Aorta (tissue), 5 donors: ENCODE results near the gene OR14J1. TPM values are rescaled to one million over a fixed set of nuclear protein-coding genes. Genes with fewer than 3 reads are reported as not detected.
"Not testable (repeated sequence)": the region's sequence is repeated elsewhere in the genome, so short reads cannot be mapped to it uniquely, and the experiment has no call there.

Experiments
- ATAC-seq: fragments of 200-7000 bp; cut with Tn5 transposase; one replicate; pipeline ENCODE4 v1.9.1; 2022; ENCODE audit warnings: moderate library complexity; ENCODE audit not compliant: low FRiP score
- DNase-seq, 2 donors: peaks; one replicate each; pipeline ENCODE4 v3.0.0-alpha.2; 2020
- H3K27ac ChIP-seq, 2 donors: one replicate each; pipeline ENCODE4 v1.5.1; 2013; ENCODE audit warnings: low read length in 2 of 2, mild to moderate bottlenecking in 2 of 2, moderate library complexity in 2 of 2, control low read depth in 1 of 2, inconsistent platforms in 1 of 2, low read depth in 1 of 2
- H3K27me3 ChIP-seq, 2 donors: one replicate each; pipeline ENCODE4 v1.6.1; 2013; ENCODE audit warnings: control low read depth in 1 of 2, low read length in 1 of 2, mild to moderate bottlenecking in 1 of 2, moderate library complexity in 1 of 2; ENCODE audit not compliant: insufficient read depth in 2 of 2, control insufficient read depth in 1 of 2
- H3K36me3 ChIP-seq, 2 donors: one replicate each; pipeline ENCODE4 v1.6.1; 2013; ENCODE audit warnings: control low read depth in 1 of 2, low read length in 1 of 2, mild to moderate bottlenecking in 1 of 2; ENCODE audit not compliant: insufficient read depth in 2 of 2, control insufficient read depth in 1 of 2
- H3K4me1 ChIP-seq, 2 donors: one replicate each; pipeline ENCODE4 v1.6.1; 2013; ENCODE audit warnings: low read length in 2 of 2, control low read depth in 1 of 2, mild to moderate bottlenecking in 1 of 2, moderate library complexity in 1 of 2; ENCODE audit not compliant: insufficient read depth in 2 of 2, control insufficient read depth in 1 of 2
- H3K4me3 ChIP-seq, 2 donors: one replicate each; pipeline ENCODE4 v1.5.1; 2013; ENCODE audit warnings: low read length in 2 of 2, control low read depth in 1 of 2, mild to moderate bottlenecking in 1 of 2
- H3K9me3 ChIP-seq: one replicate; pipeline ENCODE4 v1.6.1; 2013; ENCODE audit warnings: mild to moderate bottlenecking, low read length; ENCODE audit not compliant: control insufficient read depth
- WGBS, 2 donors: extraction: QIAGEN DNeasy Blood & Tissue Kit; methylation state at CpG; one replicate each; pipeline ENCODE4 v1.1.7; 2013; 5-methylcytosine and 5-hydroxymethylcytosine counted together
- intact Hi-C, 2 donors: fragments of 100-400 bp; cut with DNase I; formaldehyde crosslinking; loops; one replicate each; pipeline versions ENCODE4 v1.14.2 to v1.15.0; 2022
- polyA plus RNA-seq, 2 donors: library from polyadenylated mRNA; stranded (reverse); fragments of 200-250 nt; gene quantifications; one replicate each; pipeline ENCODE4 v1.2.3, GENCODE V29; 2013
- total RNA-seq, 2 donors: library from RNA; stranded (reverse); fragmentation: NEBNext Ultra II Directional; extraction: Animal tissue kit (Norgen Biotek cat#: 25700); gene quantifications; one replicate each; pipeline ENCODE4 v1.2.1, GENCODE V29; 2021
- donor health status: healthy with polysubstance abuse.
- donor health status: Bipolar disorder and iron deficiency.
- donor health status: DM: no; HTN: no; CAD: no.
- donor health status: DM: no; HTN: no; CAD: no.
- donor health status: DM: yes; HTN: yes; CAD: no.

The OR14J1 gene
- total and polyA plus RNA-seq, 4 donors: not detected

DNA sequence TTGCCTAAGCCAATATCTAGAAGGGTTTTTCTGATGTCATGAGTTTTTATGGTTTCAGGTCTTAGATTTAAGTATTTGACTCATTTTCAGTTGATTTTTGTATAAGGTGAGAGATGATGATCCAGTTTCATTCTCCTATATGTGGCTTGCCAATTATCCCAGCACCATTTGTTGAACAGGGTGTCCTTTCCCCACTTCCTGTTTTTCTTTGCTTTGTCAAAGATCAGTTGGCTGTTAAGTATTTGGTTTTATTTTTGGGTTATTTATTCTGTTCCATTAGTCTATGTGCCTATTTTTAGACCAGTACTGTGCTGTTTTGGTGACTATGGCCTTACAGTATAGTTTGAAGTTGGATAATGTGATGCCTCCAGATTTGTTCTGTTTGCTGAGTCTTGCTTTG lies 21.8 kb downstream of the OR14J1 start:
- intact Hi-C loops, DNase-seq, H3K4me3 ChIP-seq: not testable (repeated sequence)

DNA sequence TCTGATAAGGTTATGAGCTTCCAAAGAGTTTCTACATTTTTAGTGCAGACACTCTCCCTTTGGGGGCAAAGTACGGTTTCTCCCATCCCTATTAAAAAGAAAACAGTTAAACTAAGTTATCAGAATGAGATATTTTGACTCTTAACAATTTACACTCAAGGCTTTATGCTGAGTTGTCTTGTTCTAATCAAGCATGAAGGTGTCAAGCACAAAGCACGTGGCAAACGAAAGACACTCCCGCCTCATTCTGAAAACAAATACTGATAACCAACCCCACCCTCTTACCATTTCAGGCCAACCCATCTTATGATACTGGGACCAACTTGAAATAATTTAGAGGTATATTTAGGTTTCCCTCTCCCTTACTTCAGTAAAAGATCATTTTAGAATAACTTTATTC lies 24.3 kb downstream of the OR14J1 start:
- WGBS, 2 donors: 68 to 70% methylated on average over 4 of the region's 4 CpGs
- DNase-seq: no peak

More for the DNA sequence above, 21.8 kb downstream of the OR14J1 start:
- H3K4me1 ChIP-seq, H3K9me3 ChIP-seq, H3K27me3 ChIP-seq, H3K36me3 ChIP-seq, H3K27ac ChIP-seq, ATAC-seq: not testable (repeated sequence)

DNA sequence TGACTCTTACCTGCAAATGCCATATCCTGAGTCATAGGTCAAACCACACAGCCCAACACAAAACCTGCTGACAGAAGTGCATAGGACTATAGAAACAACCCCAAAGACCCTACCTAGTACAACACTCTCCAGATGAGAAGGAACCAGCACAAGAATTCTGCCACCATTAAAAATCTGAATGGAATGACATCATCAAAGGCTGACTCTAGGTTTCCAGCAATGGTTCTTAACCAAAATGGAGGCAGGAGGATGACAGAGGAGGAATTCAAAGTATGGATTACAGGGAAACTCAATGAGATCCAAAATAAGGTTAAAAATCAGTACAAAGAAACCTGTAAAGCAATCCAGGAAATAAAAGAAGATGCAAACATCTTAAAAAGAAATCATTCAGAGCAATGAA lies 31.2 kb downstream of the OR14J1 start:
- ATAC-seq: no peak

More for the DNA sequence above, 24.3 kb downstream of the OR14J1 start:
- Histone ChIP-seq H3K4me1 (no peaks in the 10 kb centered on the region), H3K4me3 (no peak overlapping the region), H3K36me3 (no peaks in the 10 kb centered on the region), H3K9me3 (no peaks in the 10 kb centered on the region), H3K27ac (no peak overlapping the region), H3K27me3 (no peaks in the 10 kb centered on the region)
- no peak for ATAC-seq
- intact Hi-C loops: no loop called here

DNA sequence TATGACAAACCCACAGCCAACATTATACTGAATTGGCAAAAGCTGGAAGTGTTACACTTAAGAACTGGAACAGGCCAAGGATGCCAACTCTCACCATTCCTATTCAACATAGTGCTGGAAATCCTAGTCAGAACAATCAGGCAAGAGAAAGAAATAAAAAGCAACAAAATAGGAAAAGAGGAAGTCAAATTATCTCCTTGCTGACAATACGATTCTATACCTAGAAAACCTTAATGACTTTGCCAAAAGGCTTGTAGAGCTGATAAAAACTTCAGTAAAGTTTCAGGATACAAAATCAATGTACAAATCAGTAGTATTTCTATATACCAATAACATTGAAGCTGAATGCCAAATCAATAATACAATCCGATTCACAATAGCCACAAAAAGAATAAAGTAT lies 34.8 kb downstream of the OR14J1 start:
- no peaks in the 10 kb centered on the region for H3K27me3 ChIP-seq
- no peak overlapping the region for H3K27ac ChIP-seq
- H3K4me1 ChIP-seq: no peaks in the 10 kb centered on the region
- WGBS, 2 donors: 71% methylated on average over 2 of the region's 2 CpGs
- DNase-seq: no peak
- H3K36me3 ChIP-seq: no peaks in the 10 kb centered on the region
- no peak overlapping the region for H3K4me3 ChIP-seq
- no peaks in the 10 kb centered on the region for H3K9me3 ChIP-seq
- no peak for ATAC-seq
- intact Hi-C loops: no loop called here

More for the DNA sequence above, 31.2 kb downstream of the OR14J1 start:
- Histone ChIP-seq H3K4me3 (no peak overlapping the region), H3K27me3 (no peaks in the 10 kb centered on the region), H3K36me3 (no peaks in the 10 kb centered on the region), H3K27ac (no peak overlapping the region), H3K9me3 (no peaks in the 10 kb centered on the region), H3K4me1 (no peaks in the 10 kb centered on the region)
- intact Hi-C loops: no loop called here
- no peak for DNase-seq

DNA sequence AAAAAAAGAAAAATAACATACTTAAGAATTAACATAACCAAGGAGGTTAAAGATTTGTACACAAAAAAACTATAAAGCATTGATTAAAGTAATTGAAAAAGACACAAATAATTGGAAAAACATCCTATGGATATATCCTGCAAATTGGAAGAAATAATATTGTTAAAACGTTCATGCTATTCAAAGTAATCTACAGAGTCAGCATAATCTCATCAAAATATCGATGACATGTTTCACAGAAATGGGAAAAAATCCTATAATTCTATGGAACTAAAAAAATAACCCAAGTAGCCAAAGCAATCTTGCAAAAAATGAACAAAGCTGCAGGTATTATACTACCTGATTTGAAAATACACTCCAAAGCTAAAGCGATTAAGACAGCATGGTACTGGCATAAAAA lies 43.9 kb downstream of the OR14J1 start:
- WGBS, 2 donors: 58 to 67% methylated on average over 3 of the region's 3 CpGs
- intact Hi-C loops: no loop called here

DNA sequence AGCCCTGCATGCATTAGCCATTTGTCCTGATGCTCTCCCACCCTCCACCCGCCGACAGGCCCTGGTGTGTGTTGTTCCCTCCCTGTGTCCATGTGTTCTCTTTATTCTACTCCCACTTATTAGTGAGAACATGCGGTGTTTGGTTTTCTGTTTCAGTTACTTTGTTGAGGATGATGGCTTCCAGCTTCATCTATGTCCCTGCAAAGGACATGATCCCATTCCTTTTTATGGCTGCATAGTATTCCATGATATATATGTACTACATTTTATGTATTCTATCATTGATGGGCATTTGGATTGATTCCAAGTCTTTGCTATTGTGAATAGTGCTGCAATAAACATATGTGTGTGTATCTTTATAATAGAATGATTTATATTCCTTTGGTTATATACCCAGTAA lies 47.8 kb downstream of the OR14J1 start:
- H3K27ac ChIP-seq, ATAC-seq, H3K9me3 ChIP-seq, H3K36me3 ChIP-seq, intact Hi-C loops, DNase-seq, H3K4me1 ChIP-seq, H3K27me3 ChIP-seq, H3K4me3 ChIP-seq: not testable (repeated sequence)
- WGBS, 2 donors: 86 to 88% methylated on average over 3 of the region's 3 CpGs

More for the DNA sequence above, 43.9 kb downstream of the OR14J1 start:
- no peaks in the 10 kb centered on the region for H3K36me3 ChIP-seq
- H3K27me3 ChIP-seq: no peaks in the 10 kb centered on the region
- no peaks in the 10 kb centered on the region for H3K4me1 ChIP-seq
- DNase-seq (no peak), ATAC-seq (no peak)
- no peak overlapping the region for H3K4me3 ChIP-seq
- no peak overlapping the region for H3K27ac ChIP-seq
- no peaks in the 10 kb centered on the region for H3K9me3 ChIP-seq

DNA sequence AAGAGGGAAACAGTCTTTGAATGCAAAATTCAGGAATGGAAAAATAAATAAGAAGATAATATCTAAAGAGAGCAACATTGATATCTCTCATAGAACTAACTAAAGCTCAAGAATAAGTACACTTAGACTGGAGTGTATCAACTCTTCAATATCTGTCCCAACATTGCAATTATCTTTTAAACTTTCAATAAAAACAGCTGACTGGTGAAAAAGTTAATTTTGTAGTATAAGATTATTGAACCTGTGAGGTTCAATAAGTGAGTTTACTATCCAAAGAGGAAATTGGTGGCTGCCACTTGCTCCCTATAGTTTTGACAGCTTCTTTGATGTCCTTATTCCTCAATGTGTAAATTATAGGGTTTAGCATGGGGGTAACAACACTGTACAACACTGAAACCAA lies 53.5 kb downstream of the OR14J1 start:
- ATAC-seq (no peak), DNase-seq (no peak)
- H3K27ac ChIP-seq: no peak overlapping the region
- no peaks in the 10 kb centered on the region for H3K9me3 ChIP-seq
- peaks cover 0 to 5% of the 10 kb centered on the region in 2 donors for H3K27me3 ChIP-seq
- H3K4me3 ChIP-seq: no peak overlapping the region
- H3K4me1 ChIP-seq: no peaks in the 10 kb centered on the region
- intact Hi-C loops: no loop called here
- no peaks in the 10 kb centered on the region for H3K36me3 ChIP-seq

DNA sequence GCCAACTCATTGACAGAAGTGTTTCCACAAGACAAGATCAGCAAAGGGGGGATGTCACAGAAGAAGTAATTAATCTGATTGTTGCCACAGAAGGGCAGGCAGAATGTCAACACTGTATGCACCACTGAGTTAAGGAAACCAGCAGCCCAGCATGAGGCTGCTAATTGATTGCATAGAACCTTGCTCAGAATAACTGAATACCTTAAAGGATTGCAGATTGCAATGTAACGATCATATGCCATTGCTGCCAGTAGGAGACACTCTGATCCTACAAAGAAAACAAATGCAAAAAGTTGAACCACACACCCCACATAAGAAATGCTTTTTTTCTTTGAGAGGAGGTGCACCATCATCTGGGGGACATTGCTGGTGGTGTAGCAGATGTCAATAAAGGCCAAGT lies 54.1 kb downstream of the OR14J1 start:
- WGBS, 2 donors: 56 to 63% methylated on average over 1 of the region's 1 CpG
- Histone ChIP-seq H3K27ac (no peak overlapping the region), H3K36me3 (no peaks in the 10 kb centered on the region), H3K9me3 (no peaks in the 10 kb centered on the region), H3K4me3 (no peak overlapping the region), H3K27me3 (peaks cover 0 to 5% of the 10 kb centered on the region in 2 donors), H3K4me1 (no peaks in the 10 kb centered on the region)
- intact Hi-C loops: no loop called here
- DNase-seq: no peak
- ATAC-seq: no peak
